H1 (cell line): ENCODE measurements around the gene ACOT7. TPM values are rescaled to one million over a fixed set of nuclear protein-coding genes. Genes with fewer than 3 reads are reported as not detected.

Source experiments
- CTCF ChIA-PET: fragments of 300-600 bp; sonication (Branson Sonifier 250); formaldehyde crosslinking; loops from one replicate; lab custom pipeline; 2021; ENCODE audit not compliant: partially characterized antibody; lab: Charles Lee
- POLR2A ChIA-PET: fragments of 300-600 bp; sonication (Branson Sonifier 250); formaldehyde crosslinking; loops from one replicate; lab custom pipeline; 2021; ENCODE audit warnings: inconsistent platforms; ENCODE audit not compliant: partially characterized antibody; lab: Charles Lee
- DNase-seq, 2 experiments: peaks; one replicate each; pipeline versions ENCODE4 v3.0.0 to v3.0.0-alpha.2; 2010 to 2022; ENCODE audit warnings: low spot score in 2 of 2, low read depth in 1 of 2, mixed read lengths in 1 of 2
- FAIRE-seq: peaks from 2 replicates; lab custom pipeline; 2011; peaks lifted over from hg19 to GRCh38; lab: Jason Lieb, UNC
- H2AFZ ChIP-seq: 2 replicates; pipeline ENCODE4 v1.8.1; 2012; ENCODE audit warnings: low read length, inconsistent platforms
- H2AK5ac ChIP-seq: 2 replicates; pipeline ENCODE4 v1.6.1; 2013; ENCODE audit warnings: low read depth, low read length
- H2BK120ac ChIP-seq: replicated peaks from 2 replicates; pipeline ENCODE3; 2013; ENCODE audit warnings: low read depth, low read length, inconsistent platforms
- H2BK12ac ChIP-seq: 2 replicates; pipeline ENCODE4 v1.6.1; 2013; ENCODE audit warnings: low read depth, low read length
- H2BK15ac ChIP-seq: 2 replicates; pipeline ENCODE4 v1.6.1; 2013; ENCODE audit warnings: low read length
- H2BK20ac ChIP-seq: 2 replicates; pipeline ENCODE4 v1.6.1; 2013; ENCODE audit warnings: low read length
- H2BK5ac ChIP-seq: 2 replicates; pipeline ENCODE4 v1.6.1; 2013; ENCODE audit warnings: low read depth, low read length
- H3K14ac ChIP-seq: 2 replicates; pipeline ENCODE4 v1.6.1; 2013; ENCODE audit warnings: inconsistent platforms; ENCODE audit not compliant: insufficient read length
- H3K18ac ChIP-seq: 2 replicates; pipeline ENCODE4 v1.6.1; 2013; ENCODE audit warnings: low read length; ENCODE audit errors: extremely low read depth
- H3K23ac ChIP-seq: 2 replicates; pipeline ENCODE4 v1.6.1; 2013; ENCODE audit warnings: inconsistent platforms; ENCODE audit not compliant: insufficient read length
- H3K23me2 ChIP-seq: 2 replicates; pipeline ENCODE4 v1.6.1; 2013; ENCODE audit warnings: low read depth, low read length
- H3K27ac ChIP-seq: 2 replicates; pipeline ENCODE4 v1.6.1; 2011; ENCODE audit warnings: low read depth, low read length, inconsistent platforms
- H3K27me3 ChIP-seq, 4 experiments: replicated peaks in 1 of 4; 1 replicate in 1 of 4; 2 replicates in 3 of 4; pipeline versions ENCODE4 v1.6.1 to v1.8.1; 2011 to 2013; ENCODE audit warnings: low read length in 3 of 4, mild to moderate bottlenecking in 3 of 4, inconsistent platforms in 2 of 4, mixed read lengths in 2 of 4, moderate library complexity in 1 of 4; ENCODE audit not compliant: control insufficient read depth in 3 of 4, insufficient read depth in 3 of 4; ENCODE audit errors: extremely low read depth in 1 of 4
- H3K36me3 ChIP-seq, 4 experiments: 2 replicates each; pipeline versions ENCODE4 v1.6.1 to v1.8.1; 2011 to 2013; ENCODE audit warnings: mild to moderate bottlenecking in 4 of 4, low read length in 3 of 4, moderate library complexity in 2 of 4, control low read depth in 1 of 4, inconsistent platforms in 1 of 4; ENCODE audit not compliant: insufficient read depth in 4 of 4, control insufficient read depth in 2 of 4
- H3K4ac ChIP-seq: replicated peaks from 2 replicates; pipeline ENCODE3; 2013; ENCODE audit warnings: low read length, low read depth, mixed read lengths, inconsistent platforms; ENCODE audit not compliant: insufficient read length
- H3K4me1 ChIP-seq, 4 experiments: replicated peaks in 1 of 4; 1 replicate in 1 of 4; 2 replicates in 3 of 4; pipeline versions ENCODE4 v1.6.1 to v1.8.1; 2011 to 2013; ENCODE audit warnings: low read length in 3 of 4, inconsistent platforms in 2 of 4, mixed read lengths in 1 of 4; ENCODE audit not compliant: insufficient read depth in 4 of 4, control insufficient read depth in 3 of 4
- H3K4me2 ChIP-seq, 2 experiments: 2 replicates each; pipeline versions ENCODE4 v1.6.1 to v1.8.1; 2011 to 2013; ENCODE audit warnings: low read depth in 2 of 2, low read length in 2 of 2, control low read depth in 1 of 2, inconsistent platforms in 1 of 2, mild to moderate bottlenecking in 1 of 2; ENCODE audit not compliant: insufficient read depth in 1 of 2
- H3K4me3 ChIP-seq, 4 experiments: fragments of 200-600, 300-600 bp in 1 of 4; sonication (generic), shearing (Covaris generic), sonication (Bioruptor Twin) in 1 of 4; 2 replicates each; pipeline versions ENCODE4 v1.5.1 to v1.8.1; 2011 to 2016; ENCODE audit warnings: low read length in 4 of 4, low read depth in 3 of 4, control low read depth in 2 of 4, inconsistent platforms in 2 of 4, mild to moderate bottlenecking in 2 of 4, mixed read lengths in 1 of 4, moderate library complexity in 1 of 4; ENCODE audit not compliant: insufficient read depth in 2 of 4; ENCODE audit errors: extremely low read depth in 1 of 4
- H3K56ac ChIP-seq: replicated peaks from 2 replicates; pipeline ENCODE3; 2013; ENCODE audit warnings: low read depth, mild to moderate bottlenecking, mixed read lengths, low read length, inconsistent platforms; ENCODE audit not compliant: insufficient read length
- H3K79me1 ChIP-seq: 2 replicates; pipeline ENCODE4 v1.6.1; 2013; ENCODE audit warnings: low read depth, low read length, control low read depth
- H3K79me2 ChIP-seq, 2 experiments: 2 replicates each; pipeline versions ENCODE4 v1.6.1 to v1.8.1; 2012 to 2013; ENCODE audit warnings: low read length in 2 of 2, mild to moderate bottlenecking in 2 of 2, inconsistent platforms in 1 of 2; ENCODE audit not compliant: insufficient read depth in 2 of 2, control insufficient read depth in 1 of 2
- H3K9ac ChIP-seq, 4 experiments: replicated peaks in 1 of 4; 1 replicate in 1 of 4; 2 replicates in 3 of 4; pipeline versions ENCODE4 v1.6.1 to v1.8.1; 2011 to 2013; ENCODE audit warnings: low read depth in 3 of 4, low read length in 3 of 4, control low read depth in 2 of 4, mild to moderate bottlenecking in 2 of 4, moderate library complexity in 2 of 4, inconsistent platforms in 1 of 4; ENCODE audit errors: extremely low read depth in 1 of 4
- H3K9me3 ChIP-seq, 2 experiments: 2 replicates each; pipeline versions ENCODE4 v1.6.1 to v1.8.1; 2012 to 2013; ENCODE audit warnings: mild to moderate bottlenecking in 2 of 2, moderate library complexity in 2 of 2, control low read depth in 1 of 2, inconsistent platforms in 1 of 2, low read depth in 1 of 2, low read length in 1 of 2, mixed read lengths in 1 of 2; ENCODE audit not compliant: insufficient read depth in 2 of 2
- H4K20me1 ChIP-seq, 2 experiments: replicated peaks in 1 of 2; 2 replicates each; pipeline versions ENCODE3 to v1.8.1; 2011 to 2013; ENCODE audit warnings: inconsistent platforms in 2 of 2, low read length in 2 of 2, mild to moderate bottlenecking in 1 of 2; ENCODE audit not compliant: insufficient read depth in 2 of 2, control insufficient read depth in 1 of 2
- H4K5ac ChIP-seq: 2 replicates; pipeline ENCODE4 v1.6.1; 2013; ENCODE audit warnings: low read length, low read depth, mixed read lengths, inconsistent platforms; ENCODE audit not compliant: insufficient read length
- H4K8ac ChIP-seq: 2 replicates; pipeline ENCODE4 v1.8.0; 2013; ENCODE audit warnings: mild to moderate bottlenecking, moderate library complexity, low read length, inconsistent platforms; ENCODE audit not compliant: insufficient read depth; ENCODE audit errors: extremely low read depth
- H4K91ac ChIP-seq: replicated peaks from 2 replicates; pipeline ENCODE3; 2013; ENCODE audit warnings: low read length, mixed read lengths, inconsistent platforms; ENCODE audit not compliant: insufficient read length
- CEBPB ChIP-seq: IDR thresholded peaks from 2 replicates; pipeline ENCODE4 v1.6.1; 2012; ENCODE audit warnings: low read depth, low read length
- JUN ChIP-seq: IDR thresholded peaks from 2 replicates; pipeline ENCODE4 v1.6.1; 2011; ENCODE audit warnings: low read depth, mild to moderate bottlenecking, improper control_type of control experiment, low read length
- MAX ChIP-seq: IDR thresholded peaks from 2 replicates; pipeline ENCODE4 v1.6.1; 2012; ENCODE audit warnings: inconsistent platforms
- WGBS, 2 experiments: shearing (Covaris generic) in 1 of 2; methylation state at CpG; one replicate each; pipeline versions ENCODE4 v1.1.6 to v1.1.7; 2013 to 2015; ENCODE audit warnings: low lambda C conversion rate in 2 of 2, mixed read lengths in 2 of 2, inconsistent platforms in 1 of 2, low coverage in 1 of 2, missing lambda C conversion rate in 1 of 2; ENCODE audit not compliant: insufficient replicate concordance in 2 of 2, insufficient coverage in 1 of 2, insufficient read length in 1 of 2; ENCODE audit errors: extremely low coverage in 1 of 2, missing lambda C conversion rate in 1 of 2; 5-methylcytosine and 5-hydroxymethylcytosine counted together
- polyA plus RNA-seq, 7 experiments: library from polyadenylated mRNA; depleted of rRNA in 3 of 7; stranded (reverse) in 5 of 7; unstranded in 2 of 7; fragments of >200 nt in 5 of 7; fragments of 200-250 nt in 2 of 7; gene quantifications; 1 replicate in 5 of 7; 2 replicates in 1 of 7; 4 replicates in 1 of 7; pipeline versions ENCODE4 v1.2.1 to v1.2.3, GENCODE V29; 2011 to 2013; ENCODE audit warnings: missing spikeins in 2 of 7, mixed read lengths in 2 of 7
- total RNA-seq: library from RNA; stranded (reverse); fragmentation: NEBNext Ultra II Directional; extraction: Animal tissue kit (Norgen Biotek cat#: 25700); gene quantifications from 2 replicates; pipeline ENCODE4 v1.2.1, GENCODE V29; 2021

The ACOT7 gene
- total and polyA plus RNA-seq, 2 of the 8 experiments (the other 6 are each of a cell fraction or from before 2014, with no cell fraction given) = 151 to 214 TPM

DNA sequence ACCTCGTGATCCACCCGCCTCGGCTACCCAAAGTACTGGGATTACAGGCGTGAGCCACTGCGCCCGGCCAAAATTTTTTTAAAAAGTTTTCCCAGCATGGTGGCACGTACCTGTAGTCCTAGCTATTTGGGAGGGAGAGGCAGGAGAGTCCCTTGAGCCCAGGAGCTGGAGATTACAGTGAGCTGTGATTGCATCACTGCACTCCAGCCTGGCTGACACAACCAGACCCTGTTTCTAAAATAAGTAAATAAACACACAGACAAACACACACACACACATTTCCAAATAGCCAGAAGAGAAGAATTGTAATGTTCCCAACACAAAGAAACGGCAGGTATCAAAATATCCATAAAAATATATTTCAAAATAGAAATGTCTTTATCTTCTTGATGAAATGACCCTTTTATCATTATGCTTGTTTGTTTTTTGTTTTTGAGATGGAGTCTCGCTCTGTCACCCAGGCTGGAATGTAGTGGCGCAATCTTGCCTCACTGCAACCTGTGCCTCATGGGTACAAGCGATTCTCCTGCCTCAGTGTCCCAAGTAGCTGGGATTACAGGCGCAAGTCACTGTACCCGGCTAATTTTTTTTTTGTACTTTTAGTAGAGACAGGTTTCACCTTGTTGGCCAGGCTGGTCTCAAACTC lies 16.8 kb upstream of the ACOT7 start:
- Histone ChIP-seq H3K27ac (no peak overlapping the region), H3K4me1 (peaks cover 2 to 6% (median 3%) of the 10 kb centered on the region in 4 experiments; a peak in 5 of 7 replicates), H4K8ac (no peak overlapping the region), H3K79me2 (no peaks in the 10 kb centered on the region), H3K18ac (no peak overlapping the region), H2AFZ (no peak overlapping the region), H3K56ac (no peak overlapping the region), H2BK120ac (no peak overlapping the region), H2BK5ac (no peak overlapping the region), H2BK12ac (no peak overlapping the region), H2BK15ac (no peak overlapping the region), H3K23ac (no peak overlapping the region), H3K9me3 (no peaks in the 10 kb centered on the region), H4K20me1 (no peaks in the 10 kb centered on the region), H4K91ac (no peak overlapping the region), H3K9ac (no peak overlapping the region), H3K4ac (no peak overlapping the region), H3K23me2 (no peaks in the 10 kb centered on the region), H3K4me3 (no peak overlapping the region), H2BK20ac (no peak overlapping the region), H3K36me3 (no peaks in the 10 kb centered on the region), H4K5ac (no peak overlapping the region), H3K79me1 (no peaks in the 10 kb centered on the region), H2AK5ac (no peak overlapping the region), H3K4me2 (no peak overlapping the region), H3K14ac (no peak overlapping the region), H3K27me3 (peaks cover 0 to 12% (median 11%) of the 10 kb centered on the region in 4 experiments; a peak in 6 of 7 replicates)
- CTCF ChIA-PET = interaction anchor here (0.6 to 58.4 kb wide), 5 partner anchors 9 to 46 kb away, joined by 3 to 1769 read pairs (median 4); no protein-coding TSS in a partner anchor
- no peak for DNase-seq
- no peak for FAIRE-seq
- 91% methylated on average over 13 of the region's 13 CpGs; no CpG with 5 or more reads in 1 of the 2 experiments for WGBS, 2 experiments
- TF ChIP-seq MAX (no peak), CEBPB (peak; percentile 11; the same call in 1 of the 2 replicates), JUN (no peak)
- POLR2A ChIA-PET = interaction anchor here (1.2 kb wide), 1 partner anchor 16 kb away, joined by 3 read pairs; no protein-coding TSS in a partner anchor
